Measurements from ENCODE around the gene CYSLTR1. TPM values are rescaled to one million over a fixed set of nuclear protein-coding genes. Genes with fewer than 3 reads are reported as not detected.

CYSLTR1 gene
- total RNA-seq, 4 donors from 2014 or later, result 2.9 to 10.6 (median 4.4) TPM

Other genes with a start within 250 kb of the CYSLTR1 start
- 100 to 1,000 TPM; 174 to 270 (median 207) TPM for gene PGK1, start 223.4 kb downstream of the CYSLTR1 start, total RNA-seq
- 10 to 100 TPM; 15.7 to 35.0 (median 25.1) TPM for gene TAF9B, start 188.0 kb downstream of the CYSLTR1 start, total RNA-seq